ENCODE measurements around the gene ZNF438.

- TF ChIP-seq, protein P1, sequence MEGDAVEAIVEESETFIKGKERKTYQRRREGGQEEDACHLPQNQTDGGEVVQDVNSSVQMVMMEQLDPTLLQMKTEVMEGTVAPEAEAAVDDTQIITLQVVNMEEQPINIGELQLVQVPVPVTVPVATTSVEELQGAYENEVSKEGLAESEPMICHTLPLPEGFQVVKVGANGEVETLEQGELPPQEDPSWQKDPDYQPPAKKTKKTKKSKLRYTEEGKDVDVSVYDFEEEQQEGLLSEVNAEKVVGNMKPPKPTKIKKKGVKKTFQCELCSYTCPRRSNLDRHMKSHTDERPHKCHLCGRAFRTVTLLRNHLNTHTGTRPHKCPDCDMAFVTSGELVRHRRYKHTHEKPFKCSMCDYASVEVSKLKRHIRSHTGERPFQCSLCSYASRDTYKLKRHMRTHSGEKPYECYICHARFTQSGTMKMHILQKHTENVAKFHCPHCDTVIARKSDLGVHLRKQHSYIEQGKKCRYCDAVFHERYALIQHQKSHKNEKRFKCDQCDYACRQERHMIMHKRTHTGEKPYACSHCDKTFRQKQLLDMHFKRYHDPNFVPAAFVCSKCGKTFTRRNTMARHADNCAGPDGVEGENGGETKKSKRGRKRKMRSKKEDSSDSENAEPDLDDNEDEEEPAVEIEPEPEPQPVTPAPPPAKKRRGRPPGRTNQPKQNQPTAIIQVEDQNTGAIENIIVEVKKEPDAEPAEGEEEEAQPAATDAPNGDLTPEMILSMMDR (conservative IDR thresholded peaks at IDR 0.05; ENCODE audit: low read depth, low read length) = no peak
- TF ChIP-seq, protein P2, sequence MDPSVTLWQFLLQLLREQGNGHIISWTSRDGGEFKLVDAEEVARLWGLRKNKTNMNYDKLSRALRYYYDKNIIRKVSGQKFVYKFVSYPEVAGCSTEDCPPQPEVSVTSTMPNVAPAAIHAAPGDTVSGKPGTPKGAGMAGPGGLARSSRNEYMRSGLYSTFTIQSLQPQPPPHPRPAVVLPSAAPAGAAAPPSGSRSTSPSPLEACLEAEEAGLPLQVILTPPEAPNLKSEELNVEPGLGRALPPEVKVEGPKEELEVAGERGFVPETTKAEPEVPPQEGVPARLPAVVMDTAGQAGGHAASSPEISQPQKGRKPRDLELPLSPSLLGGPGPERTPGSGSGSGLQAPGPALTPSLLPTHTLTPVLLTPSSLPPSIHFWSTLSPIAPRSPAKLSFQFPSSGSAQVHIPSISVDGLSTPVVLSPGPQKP (IDR thresholded peaks at IDR 0.05; ENCODE audit: borderline replicate concordance, low read depth, low read length) = no peak
- TF ChIP-seq RFX5 (IDR thresholded peaks at IDR 0.05; ENCODE audit: low read depth, low read length) = no peak
- TF ChIP-seq, protein P3, sequence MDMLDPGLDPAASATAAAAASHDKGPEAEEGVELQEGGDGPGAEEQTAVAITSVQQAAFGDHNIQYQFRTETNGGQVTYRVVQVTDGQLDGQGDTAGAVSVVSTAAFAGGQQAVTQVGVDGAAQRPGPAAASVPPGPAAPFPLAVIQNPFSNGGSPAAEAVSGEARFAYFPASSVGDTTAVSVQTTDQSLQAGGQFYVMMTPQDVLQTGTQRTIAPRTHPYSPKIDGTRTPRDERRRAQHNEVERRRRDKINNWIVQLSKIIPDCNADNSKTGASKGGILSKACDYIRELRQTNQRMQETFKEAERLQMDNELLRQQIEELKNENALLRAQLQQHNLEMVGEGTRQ (IDR thresholded peaks at IDR 0.05; ENCODE audit: low read depth, low read length) = no peak
- no peak for TF ChIP-seq POLR2A (IDR thresholded peaks at IDR 0.05; ENCODE audit: low read depth, low read length)
- no peak for TF ChIP-seq MAFK (IDR thresholded peaks at IDR 0.05; ENCODE audit: low read depth, low read length)
- no peak for TF ChIP-seq RCOR1 (IDR thresholded peaks at IDR 0.05; ENCODE audit: insufficient replicate concordance, low read length)
- TF ChIP-seq SMC3 (IDR thresholded peaks at IDR 0.05; ENCODE audit: low read depth, low read length) = no peak
- TF ChIP-seq RAD21 (IDR thresholded peaks at IDR 0.05; ENCODE audit: low read length) = no peak
- no peak for TF ChIP-seq MAZ (IDR thresholded peaks at IDR 0.05; ENCODE audit: borderline replicate concordance, low read depth, low read length)
Observed at GRCh38 chr10:30959836-30960210, 71.8 kb downstream of the ZNF438 start.
